Measurements from ENCODE around the gene KCTD1. TPM values are rescaled to one million over a fixed set of nuclear protein-coding genes. Genes with fewer than 3 reads are reported as not detected.

The KCTD1 gene
- total RNA-seq, 1 donor from 2014 or later = 6.4 TPM

GRCh38 chr18:26532367-26533340, 15.7 kb downstream of the KCTD1 start:
- intact Hi-C loops (cut with micrococcal nuclease) = no loop called here
- H3K27me3 ChIP-seq (ENCODE audit: low read depth) = no peaks in the 10 kb centered on the region
- H3K36me3 ChIP-seq = no peaks in the 10 kb centered on the region
- TF ChIP-seq CTCF (IDR thresholded peaks at IDR 0.05; ENCODE audit: borderline replicate concordance) = no peak
- no peaks in the 10 kb centered on the region for H3K9me3 ChIP-seq (replicated peaks)
- no peak overlapping the region for H3K27ac ChIP-seq (replicated peaks)
- H3K4me3 ChIP-seq = no peak overlapping the region
- no peak for DNase-seq
- H3K4me1 ChIP-seq = no peaks in the 10 kb centered on the region

- no peaks in the 10 kb centered on the region for H3K36me3 ChIP-seq
- H3K4me1 ChIP-seq = no peaks in the 10 kb centered on the region
- no peaks in the 10 kb centered on the region for H3K27me3 ChIP-seq (ENCODE audit: low read depth)
- no peak for DNase-seq
- H3K9me3 ChIP-seq (replicated peaks) = no peaks in the 10 kb centered on the region
- no peak overlapping the region for H3K4me3 ChIP-seq
- H3K27ac ChIP-seq (replicated peaks) = no peak overlapping the region
- intact Hi-C loops (cut with micrococcal nuclease) = no loop called here
- TF ChIP-seq CTCF (IDR thresholded peaks at IDR 0.05; ENCODE audit: borderline replicate concordance) = no peak
These were observed 16.6 kb downstream of the KCTD1 start for GRCh38 chr18:26531605-26532298.

GRCh38 chr18:26526966-26527234, 21.5 kb downstream of the KCTD1 start:
- H3K4me3 ChIP-seq = no peak overlapping the region
- intact Hi-C loops (cut with micrococcal nuclease) = no loop called here
- no peak for DNase-seq
- H3K4me1 ChIP-seq = peaks cover 7% of the 10 kb centered on the region
- TF ChIP-seq CTCF (IDR thresholded peaks at IDR 0.05; ENCODE audit: borderline replicate concordance) = no peak
- no peak overlapping the region for H3K27ac ChIP-seq (replicated peaks)
- H3K36me3 ChIP-seq = no peaks in the 10 kb centered on the region
- no peaks in the 10 kb centered on the region for H3K27me3 ChIP-seq (ENCODE audit: low read depth)
- H3K9me3 ChIP-seq (replicated peaks) = no peaks in the 10 kb centered on the region

- no peak for TF ChIP-seq CTCF (IDR thresholded peaks at IDR 0.05; ENCODE audit: borderline replicate concordance)
- Histone ChIP-seq H3K4me3 (no peak overlapping the region), H3K4me1 (peaks cover 7% of the 10 kb centered on the region), H3K27me3 (ENCODE audit: low read depth) (no peaks in the 10 kb centered on the region), H3K9me3 (replicated peaks) (no peaks in the 10 kb centered on the region), H3K27ac (replicated peaks) (no peak overlapping the region), H3K36me3 (no peaks in the 10 kb centered on the region)
- intact Hi-C loops (cut with micrococcal nuclease) = no loop called here
- DNase-seq = no peak
These were observed 22.0 kb downstream of the KCTD1 start for GRCh38 chr18:26526128-26526965.
